Stimulated activated CD8-positive, alpha-beta memory T cell treated with anti-CD3 and anti-CD28 coated beads, Interleukin-15, amount 100 ng/mL, for 1 hour (primary cell): ENCODE results near the gene PHF13.

Experiments used
- DNase-seq: peaks from one replicate; pipeline ENCODE4 v3.0.0-alpha.2; 2020; ENCODE audit warnings: low read depth

PHF13 gene

DNA sequence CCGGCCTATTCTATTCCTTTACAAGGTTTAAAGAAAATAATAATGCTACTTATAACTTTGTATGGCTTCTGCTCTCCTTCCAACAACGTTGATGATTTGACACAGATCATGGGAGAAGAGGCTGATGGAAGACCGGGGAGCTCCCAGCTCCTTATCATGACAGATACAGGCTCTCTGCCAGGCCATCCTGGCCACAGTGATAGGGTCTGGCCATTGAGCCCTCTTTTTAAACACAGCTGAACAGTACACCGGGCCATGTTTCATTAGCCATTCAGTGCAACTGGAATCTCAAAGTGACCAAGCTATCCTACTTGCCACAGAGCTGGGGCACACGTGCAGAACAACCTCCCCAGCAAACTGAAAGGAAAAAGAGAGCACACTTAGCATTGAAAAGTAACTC lies 53.2 kb downstream of the PHF13 start:
- no peak for DNase-seq

DNA sequence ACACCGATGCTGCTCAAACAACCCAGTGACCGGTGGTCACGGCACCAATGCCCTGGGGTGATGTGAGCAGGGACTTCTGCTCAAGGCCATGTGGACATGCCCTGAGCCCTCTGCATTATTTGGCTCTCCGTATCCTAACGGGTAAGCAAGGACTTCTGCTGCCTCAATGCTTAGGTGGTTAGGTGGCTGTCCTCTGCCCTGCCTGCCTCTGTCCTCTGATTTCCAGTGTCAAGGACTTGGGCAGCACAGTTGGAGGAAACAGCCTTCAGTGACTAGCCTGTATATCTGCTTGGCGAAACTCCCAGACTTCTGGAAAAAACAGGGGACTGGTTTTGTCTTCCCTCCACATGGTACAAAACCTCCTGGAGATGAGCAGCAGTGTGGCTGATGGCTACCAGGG lies 53.6 kb downstream of the PHF13 start:
- DNase-seq, result no peak

DNA sequence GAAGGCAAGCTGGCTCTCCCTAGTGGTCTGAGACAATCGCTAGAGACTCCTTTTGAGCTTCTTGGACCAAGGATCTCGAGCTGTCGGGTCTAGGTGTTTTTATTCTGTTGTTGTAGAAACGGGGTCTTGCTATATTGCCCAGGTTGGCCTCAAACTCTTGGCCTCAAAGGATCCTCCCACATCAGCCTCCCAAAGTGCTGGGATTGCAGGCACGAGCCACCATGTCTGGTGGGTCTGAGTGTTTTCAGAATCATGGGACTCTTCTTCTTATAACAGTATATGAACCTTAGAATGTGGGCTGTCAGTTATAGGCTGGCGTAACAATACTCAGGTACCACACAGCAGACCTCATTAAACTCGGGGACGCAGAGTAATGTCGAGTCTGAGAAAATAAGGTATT lies 55.0 kb downstream of the PHF13 start:
- DNase-seq, result no peak

DNA sequence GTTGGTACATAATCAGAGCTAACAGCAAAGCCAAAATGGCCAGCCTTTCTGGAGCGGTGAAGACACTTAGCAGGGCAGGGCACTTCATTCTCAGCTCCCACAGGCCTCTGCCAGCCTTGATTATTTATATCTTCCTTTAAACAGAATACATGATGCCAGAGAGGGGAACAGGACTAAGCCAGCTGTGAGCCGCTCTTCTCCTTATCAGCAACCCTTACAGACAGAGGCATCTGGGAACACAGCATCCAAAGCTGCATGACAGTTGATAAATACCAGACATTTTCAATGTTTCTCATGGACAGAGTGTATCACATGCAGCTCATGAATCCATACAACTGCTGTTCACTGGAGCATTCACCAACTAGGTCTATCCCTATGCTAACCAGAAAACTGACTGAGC lies 59.0 kb downstream of the PHF13 start:
- DNase-seq, result no peak
